Peyer's patch (tissue), 4 donors: ENCODE measurements around the gene SLC16A1. TPM values are rescaled to one million over a fixed set of nuclear protein-coding genes. Genes with fewer than 3 reads are reported as not detected.

ENCODE experiments used
- DNase-seq, 3 donors: peaks; one replicate each; pipeline ENCODE4 v3.0.0-alpha.2; 2017 to 2019
- H3K27ac ChIP-seq, 4 donors: fragments of 200-600 bp; sonication (generic); one replicate each; pipeline ENCODE4 v1.5.1; 2016 to 2019
- H3K27me3 ChIP-seq, 2 donors: fragments of 200-600 bp; sonication (generic); one replicate each; pipeline ENCODE4 v1.5.1; 2019
- H3K36me3 ChIP-seq, 3 donors: fragments of 200-600 bp; sonication (generic); one replicate each; pipeline ENCODE4 v1.5.1; 2016 to 2019
- H3K4me1 ChIP-seq, 4 donors: fragments of 200-600 bp; sonication (generic); one replicate each; pipeline ENCODE4 v1.5.1; 2016 to 2019
- H3K4me3 ChIP-seq, 4 donors: fragments of 200-600 bp; sonication (generic); 1 replicate in 3 of 4; 2 replicates in 1 of 4; pipeline ENCODE4 v1.5.1; 2016 to 2019; ENCODE audit warnings: mild to moderate bottlenecking in 1 of 4
- H3K9me3 ChIP-seq, 4 donors: fragments of 200-600 bp; sonication (generic); one replicate each; pipeline ENCODE4 v1.5.1; 2016 to 2019; ENCODE audit warnings: mild to moderate bottlenecking in 1 of 4
- CTCF ChIP-seq, 6 experiments: fragments of 450-650 bp in 4 of 6; fragments of 200-600 bp in 2 of 6; sonication (generic) in 1 of 6; IDR thresholded peaks; one replicate each; pipeline ENCODE4 v1.5.1; 2017 to 2019; ENCODE audit warnings: antibody characterized with exemption in 6 of 6, mild to moderate bottlenecking in 3 of 6, moderate library complexity in 1 of 6
- POLR2A ChIP-seq, 2 donors: fragments of 450-650 bp; IDR thresholded peaks; one replicate each; pipeline ENCODE4 v1.5.1; 2017; ENCODE audit warnings: antibody characterized with exemption in 2 of 2, mild to moderate bottlenecking in 2 of 2, moderate library complexity in 2 of 2
- total RNA-seq, 4 donors: library from RNA; depleted of rRNA; stranded (reverse); fragments of >200 nt; gene quantifications; one replicate each; pipeline ENCODE4 v1.1.0, GENCODE V29; 2016

Gene SLC16A1
- total RNA-seq, 4 donors from 2014 or later = 2.5 to 33.1 (median 14.0) TPM

- no peaks in the 10 kb centered on the region for H3K36me3 ChIP-seq
- no peak for DNase-seq
- H3K9me3 ChIP-seq = no peaks in the 10 kb centered on the region
- peaks cover 0 to 6% (median 0%) of the 10 kb centered on the region in 4 donors for H3K4me1 ChIP-seq
- no peak overlapping the region for H3K4me3 ChIP-seq
- TF ChIP-seq POLR2A (IDR thresholded peaks at IDR 0.05) (no peak), CTCF (IDR thresholded peaks at IDR 0.05) (no peak)
- H3K27ac ChIP-seq = no peak overlapping the region
- H3K27me3 ChIP-seq = no peaks in the 10 kb centered on the region
Measured at GRCh38 chr1:112929979-112930378, 26.0 kb downstream of the SLC16A1 start.

GRCh38 chr1:112927462-112927990, 28.5 kb downstream of the SLC16A1 start:
- TF ChIP-seq POLR2A (IDR thresholded peaks at IDR 0.05) (no peak), CTCF (IDR thresholded peaks at IDR 0.05) (no peak)
- H3K36me3 ChIP-seq = peaks cover 0 to 4% (median 0%) of the 10 kb centered on the region in 3 donors

GRCh38 chr1:112926858-112927257, 29.1 kb downstream of the SLC16A1 start:
- no peak for TF ChIP-seq POLR2A (IDR thresholded peaks at IDR 0.05)
- TF ChIP-seq CTCF (IDR thresholded peaks at IDR 0.05) = no peak
- Histone ChIP-seq H3K27me3 (no peaks in the 10 kb centered on the region), H3K36me3 (peaks cover 0 to 6% (median 0%) of the 10 kb centered on the region in 3 donors), H3K4me1 (no peaks in the 10 kb centered on the region), H3K9me3 (no peaks in the 10 kb centered on the region), H3K27ac (no peak overlapping the region), H3K4me3 (no peak overlapping the region)
- DNase-seq = no peak

More at GRCh38 chr1:112927462-112927990, 28.5 kb downstream of the SLC16A1 start:
- DNase-seq = no peak
- Histone ChIP-seq H3K27ac (no peak overlapping the region), H3K4me3 (no peak overlapping the region), H3K4me1 (no peaks in the 10 kb centered on the region), H3K9me3 (no peaks in the 10 kb centered on the region), H3K27me3 (no peaks in the 10 kb centered on the region)

GRCh38 chr1:112925015-112925414, 31.0 kb downstream of the SLC16A1 start:
- peaks cover 0 to 6% (median 0%) of the 10 kb centered on the region in 3 donors for H3K36me3 ChIP-seq
- H3K27ac ChIP-seq = no peak overlapping the region
- no peak overlapping the region for H3K4me3 ChIP-seq
- no peaks in the 10 kb centered on the region for H3K4me1 ChIP-seq
- TF ChIP-seq POLR2A (IDR thresholded peaks at IDR 0.05) (no peak), CTCF (IDR thresholded peaks at IDR 0.05) (no peak)
- H3K9me3 ChIP-seq = no peaks in the 10 kb centered on the region
- no peaks in the 10 kb centered on the region for H3K27me3 ChIP-seq
- no peak for DNase-seq

GRCh38 chr1:112923959-112924349, 32.0 kb downstream of the SLC16A1 start:
- Histone ChIP-seq H3K4me3 (no peak overlapping the region), H3K36me3 (peaks cover 0 to 6% (median 0%) of the 10 kb centered on the region in 3 donors), H3K27ac (no peak overlapping the region), H3K27me3 (no peaks in the 10 kb centered on the region), H3K4me1 (no peaks in the 10 kb centered on the region), H3K9me3 (no peaks in the 10 kb centered on the region)
- DNase-seq = no peak
- no peak for TF ChIP-seq CTCF (IDR thresholded peaks at IDR 0.05)
- TF ChIP-seq POLR2A (IDR thresholded peaks at IDR 0.05) = no peak
